ENCODE data around the gene SMIM12. TPM values are rescaled to one million over a fixed set of nuclear protein-coding genes. Genes with fewer than 3 reads are reported as not detected.

SMIM12 gene
- total RNA-seq, 1 donor from 2014 or later, result 36.2 TPM

- intact Hi-C loops (cut with DNase I), result no loop called here
- no peak for DNase-seq (ENCODE audit: low spot score)
- no peak for ATAC-seq
Measured at GRCh38 chr1:34851431-34852105, 8.0 kb downstream of the SMIM12 start.

GRCh38 chr1:34850382-34850781, 9.2 kb downstream of the SMIM12 start:
- ATAC-seq, result no peak
- intact Hi-C loops (cut with DNase I), result no loop called here

GRCh38 chr1:34847094-34847493, 12.5 kb downstream of the SMIM12 start:
- DNase-seq (ENCODE audit: low spot score) (no peak), ATAC-seq (no peak)
- intact Hi-C loops (cut with DNase I), result no loop called here

More at GRCh38 chr1:34850382-34850781, 9.2 kb downstream of the SMIM12 start:
- DNase-seq (ENCODE audit: low spot score), result no peak

GRCh38 chr1:34846265-34846664, 13.3 kb downstream of the SMIM12 start:
- intact Hi-C loops (cut with DNase I), result no loop called here
- ATAC-seq (no peak), DNase-seq (ENCODE audit: low spot score) (no peak)

- intact Hi-C loops (cut with DNase I), result no loop called here
- ATAC-seq, result no peak
- DNase-seq (ENCODE audit: low spot score), result no peak
Measured at GRCh38 chr1:34845131-34845901, 14.2 kb downstream of the SMIM12 start.

- intact Hi-C loops (cut with DNase I), result no loop called here
- DNase-seq (ENCODE audit: low spot score), result no peak
Measured at GRCh38 chr1:34844252-34844634, 15.3 kb downstream of the SMIM12 start.

GRCh38 chr1:34843392-34844251, 15.9 kb downstream of the SMIM12 start:
- no peak for ATAC-seq
- intact Hi-C loops (cut with DNase I), result no loop called here
- no peak for DNase-seq (ENCODE audit: low spot score)

More at GRCh38 chr1:34844252-34844634, 15.3 kb downstream of the SMIM12 start:
- ATAC-seq, result no peak

GRCh38 chr1:34842952-34843371, 16.6 kb downstream of the SMIM12 start:
- intact Hi-C loops (cut with DNase I), result no loop called here
- no peak for DNase-seq (ENCODE audit: low spot score)
- no peak for ATAC-seq

GRCh38 chr1:34842073-34842472, 17.5 kb downstream of the SMIM12 start:
- ATAC-seq (no peak), DNase-seq (ENCODE audit: low spot score) (no peak)
- intact Hi-C loops (cut with DNase I), result no loop called here

- no peak for DNase-seq (ENCODE audit: low spot score)
- ATAC-seq, result no peak
- intact Hi-C loops (cut with DNase I), result no loop called here
Measured at GRCh38 chr1:34840426-34840825, 19.1 kb downstream of the SMIM12 start.

GRCh38 chr1:34839526-34840305, 19.8 kb downstream of the SMIM12 start:
- intact Hi-C loops (cut with DNase I), result no loop called here

GRCh38 chr1:34833711-34834110, 25.8 kb downstream of the SMIM12 start:
- intact Hi-C loops (cut with DNase I), result no loop called here
- ATAC-seq (no peak), DNase-seq (ENCODE audit: low spot score) (no peak)

More at GRCh38 chr1:34839526-34840305, 19.8 kb downstream of the SMIM12 start:
- DNase-seq (ENCODE audit: low spot score) (no peak), ATAC-seq (no peak)

GRCh38 chr1:34831721-34832246, 27.8 kb downstream of the SMIM12 start:
- intact Hi-C loops (cut with DNase I), result no loop called here
- DNase-seq (ENCODE audit: low spot score) (no peak), ATAC-seq (no peak)

GRCh38 chr1:34829250-34829649, 30.3 kb downstream of the SMIM12 start:
- intact Hi-C loops (cut with DNase I), result no loop called here
- DNase-seq (ENCODE audit: low spot score) (no peak), ATAC-seq (no peak)

- DNase-seq (ENCODE audit: low spot score) (no peak), ATAC-seq (no peak)
- intact Hi-C loops (cut with DNase I), result no loop called here
Measured at GRCh38 chr1:34828611-34829010, 30.9 kb downstream of the SMIM12 start.

- intact Hi-C loops (cut with DNase I), result no loop called here
- ATAC-seq, result no peak
- no peak for DNase-seq (ENCODE audit: low spot score)
Measured at GRCh38 chr1:34827341-34827941, 32.1 kb downstream of the SMIM12 start.

GRCh38 chr1:34825455-34826091, 34.0 kb downstream of the SMIM12 start:
- intact Hi-C loops (cut with DNase I), result loop anchor here (2.0 kb wide), 1 partner anchor 67 kb away; no protein-coding TSS in a partner anchor
- no peak for ATAC-seq
- DNase-seq (ENCODE audit: low spot score), result no peak

Data from sciatic nerve (tissue), 2 donors.